ENCODE data around the gene CELA2A. TPM values are rescaled to one million over a fixed set of nuclear protein-coding genes. Genes with fewer than 3 reads are reported as not detected.

Gene CELA2A
- total and polyA plus RNA-seq, 2 donors (not counting 3 experiments of a cell fraction or from before 2014, with no cell fraction given) = not detected

DNA sequence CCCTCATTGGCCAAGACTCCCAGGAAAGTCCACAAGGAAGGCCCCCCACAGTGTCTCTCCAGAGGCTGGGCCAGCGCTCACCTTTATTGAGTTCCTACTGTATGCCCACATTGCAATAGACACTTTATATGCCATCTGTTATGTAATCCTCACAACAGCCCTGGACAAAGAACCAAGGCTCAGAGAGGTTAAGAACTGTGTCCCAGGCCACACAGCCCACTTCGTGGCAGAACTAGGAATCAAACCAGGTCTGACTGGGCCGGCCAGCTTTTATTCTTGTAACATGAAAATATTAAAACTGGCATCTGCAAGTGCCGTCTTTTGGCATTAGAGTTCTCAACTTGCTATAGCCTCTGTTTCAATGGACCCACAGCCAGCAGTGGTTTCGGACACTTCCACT, 13.8 kb upstream of the CELA2A start:
- peaks cover 0 to 2% of the 10 kb centered on the region in 2 experiments for H3K27me3 ChIP-seq (ENCODE audit: control insufficient read depth in 2 of 2, insufficient read depth in 2 of 2, low read length in 2 of 2)
- H3K27ac ChIP-seq (ENCODE audit: insufficient read depth, low read depth, low read length) = no peak overlapping the region
- no peaks in the 10 kb centered on the region for H3K36me3 ChIP-seq (ENCODE audit: control insufficient read depth in 2 of 2, extremely low read depth in 1 of 2, insufficient read depth in 2 of 2, low read length in 2 of 2)
- ChIA-PET CTCF (no interaction called here), POLR2A (no interaction called here)
- no peaks in the 10 kb centered on the region for H3K79me2 ChIP-seq (ENCODE audit: control insufficient read depth, insufficient read depth, low read length)
- no peaks in the 10 kb centered on the region for H4K20me1 ChIP-seq (replicated peaks; ENCODE audit: control insufficient read depth, extremely low read depth, insufficient read depth, low read length)
- no peak overlapping the region for H3K9ac ChIP-seq (replicated peaks; ENCODE audit: extremely low read depth, insufficient read depth, low read length)
- H3K9me1 ChIP-seq (replicated peaks; ENCODE audit: control insufficient read depth, extremely low read depth, insufficient read depth, low read length) = no peaks in the 10 kb centered on the region
- dilution Hi-C loops (cut with MboI; ENCODE audit: extremely low pct_ligation_motif_present, low sequenced_read_pairs) (no loop called here), intact Hi-C loops (cut with micrococcal nuclease) (no loop called here)
- no peak for DNase-seq (ENCODE audit: low read depth, low spot score)
- no peak for FAIRE-seq
- H3K4me1 ChIP-seq (ENCODE audit: control insufficient read depth, extremely low read depth, insufficient read depth, low read length) = no peaks in the 10 kb centered on the region
- no peak for TF ChIP-seq POLR2AphosphoS5 (IDR thresholded peaks at IDR 0.05; ENCODE audit: insufficient read depth, low read depth, low read length)
- no peak for TF ChIP-seq MYC (IDR thresholded peaks at IDR 0.05; ENCODE audit: low read depth, low read length)
- TF ChIP-seq, protein P1, sequence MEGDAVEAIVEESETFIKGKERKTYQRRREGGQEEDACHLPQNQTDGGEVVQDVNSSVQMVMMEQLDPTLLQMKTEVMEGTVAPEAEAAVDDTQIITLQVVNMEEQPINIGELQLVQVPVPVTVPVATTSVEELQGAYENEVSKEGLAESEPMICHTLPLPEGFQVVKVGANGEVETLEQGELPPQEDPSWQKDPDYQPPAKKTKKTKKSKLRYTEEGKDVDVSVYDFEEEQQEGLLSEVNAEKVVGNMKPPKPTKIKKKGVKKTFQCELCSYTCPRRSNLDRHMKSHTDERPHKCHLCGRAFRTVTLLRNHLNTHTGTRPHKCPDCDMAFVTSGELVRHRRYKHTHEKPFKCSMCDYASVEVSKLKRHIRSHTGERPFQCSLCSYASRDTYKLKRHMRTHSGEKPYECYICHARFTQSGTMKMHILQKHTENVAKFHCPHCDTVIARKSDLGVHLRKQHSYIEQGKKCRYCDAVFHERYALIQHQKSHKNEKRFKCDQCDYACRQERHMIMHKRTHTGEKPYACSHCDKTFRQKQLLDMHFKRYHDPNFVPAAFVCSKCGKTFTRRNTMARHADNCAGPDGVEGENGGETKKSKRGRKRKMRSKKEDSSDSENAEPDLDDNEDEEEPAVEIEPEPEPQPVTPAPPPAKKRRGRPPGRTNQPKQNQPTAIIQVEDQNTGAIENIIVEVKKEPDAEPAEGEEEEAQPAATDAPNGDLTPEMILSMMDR (IDR thresholded peaks at IDR 0.05; ENCODE audit: extremely low read depth in 1 of 2, insufficient read depth in 1 of 2, low read depth in 1 of 2, low read length in 2 of 2) = no peak
- no peak for TF ChIP-seq EZH2 (IDR thresholded peaks at IDR 0.05; ENCODE audit: borderline replicate concordance, low read depth, low read length, severe bottlenecking)
- no peak for TF ChIP-seq JUN (IDR thresholded peaks at IDR 0.05; ENCODE audit: borderline replicate concordance, insufficient read depth, insufficient read length, low read depth)
- TF ChIP-seq, protein P2, sequence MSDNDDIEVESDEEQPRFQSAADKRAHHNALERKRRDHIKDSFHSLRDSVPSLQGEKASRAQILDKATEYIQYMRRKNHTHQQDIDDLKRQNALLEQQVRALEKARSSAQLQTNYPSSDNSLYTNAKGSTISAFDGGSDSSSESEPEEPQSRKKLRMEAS (IDR thresholded peaks at IDR 0.05; ENCODE audit: insufficient read depth, insufficient read length) = no peak
- TF ChIP-seq POLR2A (IDR thresholded peaks at IDR 0.05; ENCODE audit: low read depth, low read length) = no peak
- no peak for TF ChIP-seq GATA2 (IDR thresholded peaks at IDR 0.05; ENCODE audit: insufficient read depth, insufficient read length, low read depth, low read length)
- no peak for TF ChIP-seq FOS (IDR thresholded peaks at IDR 0.05; ENCODE audit: borderline replicate concordance, insufficient read depth, low read length)
- BruUV-seq (replicated peaks) = no TSS peak
- H2AFZ ChIP-seq (ENCODE audit: low read depth, low read length) = no peak overlapping the region
- no peak overlapping the region for H3K4me2 ChIP-seq (ENCODE audit: insufficient read depth, low read length)
- H3K9me3 ChIP-seq (replicated peaks; ENCODE audit: control insufficient read depth, insufficient read depth, low read length) = no peaks in the 10 kb centered on the region
- H3K4me3 ChIP-seq (replicated peaks in 1 of 3; ENCODE audit: insufficient read depth in 1 of 3, low read depth in 1 of 3, low read length in 3 of 3) = no peak overlapping the region

Data from endothelial cell of umbilical vein (primary cell).